Psoas muscle (tissue), 8 donors: ENCODE results near the gene ME3. TPM values are rescaled to one million over a fixed set of nuclear protein-coding genes. Genes with fewer than 3 reads are reported as not detected.
A peak's percentile ranks its signal among the peaks of the same experiment; 100 is the strongest.
"Not testable (repeated sequence)": the region's sequence is repeated elsewhere in the genome, so short reads cannot be mapped to it uniquely, and the experiment has no call there.

Source experiments
- ATAC-seq, 4 donors: fragments of 200-7000 bp; cut with Tn5 transposase; one replicate each; pipeline ENCODE4 v1.9.1; 2020; ENCODE audit warnings: moderate library complexity in 3 of 4, mild to moderate bottlenecking in 2 of 4
- DNase-seq, 2 donors: peaks; one replicate each; pipeline ENCODE4 v3.0.0-alpha.2; 2020
- H3K27ac ChIP-seq: fragments of 200-600 bp; one replicate; pipeline ENCODE4 v1.8.0; 2022
- H3K27me3 ChIP-seq, 3 donors: fragments of 200-600 bp in 1 of 3; one replicate each; pipeline versions ENCODE4 v1.6.1 to v1.8.0; 2013 to 2022; ENCODE audit warnings: low read length in 2 of 3, mild to moderate bottlenecking in 2 of 3, moderate library complexity in 1 of 3; ENCODE audit not compliant: insufficient read depth in 3 of 3
- H3K36me3 ChIP-seq, 2 donors: fragments of 200-600 bp in 1 of 2; one replicate each; pipeline versions ENCODE4 v1.6.1 to v1.8.0; 2013 to 2022; ENCODE audit warnings: low read depth in 1 of 2, mild to moderate bottlenecking in 1 of 2, moderate library complexity in 1 of 2; ENCODE audit not compliant: insufficient read depth in 1 of 2
- H3K4me1 ChIP-seq: fragments of 200-600 bp; one replicate; pipeline ENCODE4 v1.8.0; 2022
- H3K4me3 ChIP-seq: fragments of 200-600 bp; one replicate; pipeline ENCODE4 v1.8.0; 2022; ENCODE audit warnings: mild to moderate bottlenecking
- H3K9me3 ChIP-seq: fragments of 200-600 bp; one replicate; pipeline ENCODE4 v1.8.0; 2022
- WGBS, 3 donors: extraction: QIAGEN DNeasy Blood & Tissue Kit; methylation state at CpG; one replicate each; pipeline versions ENCODE4 v1.1.6 to v1.1.7; 2013; 5-methylcytosine and 5-hydroxymethylcytosine counted together
- intact Hi-C, 2 donors: fragments of 100-400 bp; cut with DNase I; formaldehyde crosslinking; loops; one replicate each; pipeline versions ENCODE4 v1.11.0 to v1.14.2; 2022
- polyA plus RNA-seq, 3 donors: library from polyadenylated mRNA; stranded (reverse); fragments of 200-250 nt; gene quantifications; one replicate each; pipeline ENCODE4 v1.2.3, GENCODE V29; 2013
- total RNA-seq, 4 donors: library from RNA; stranded (reverse); fragmentation: NEBNext Ultra II Directional in 2 of 4; extraction: Animal tissue kit (Norgen Biotek cat#: 25700) in 2 of 4; gene quantifications; one replicate each; pipeline versions ENCODE4 v1.2.1 to v1.2.4, GENCODE V29; 2021 to 2023
- TF ChIP-seq, protein P1 (sequence below): fragments of 200-600 bp; IDR thresholded peaks from one replicate; pipeline ENCODE4 v1.8.0; 2022; ENCODE audit warnings: antibody characterized with exemption
- donor health status: healthy with polysubstance abuse.
- donor health status: DM: no; HTN: no; CAD: no; lungs with moderate emphysema.
- donor health status: Bipolar disorder and iron deficiency.
- donor health status: healthy.
- donor health status: DM: yes; HTN: yes; CAD: no.
- donor health status: DM: no; HTN: no; CAD: no.
- donor health status: DM: no; HTN: no; CAD: no.
- donor health status: DM: yes; HTN: yes; CAD: no.

ME3 gene
- total and polyA plus RNA-seq, 7 donors = 5.1 to 19.5 (median 11.2) TPM

DNA sequence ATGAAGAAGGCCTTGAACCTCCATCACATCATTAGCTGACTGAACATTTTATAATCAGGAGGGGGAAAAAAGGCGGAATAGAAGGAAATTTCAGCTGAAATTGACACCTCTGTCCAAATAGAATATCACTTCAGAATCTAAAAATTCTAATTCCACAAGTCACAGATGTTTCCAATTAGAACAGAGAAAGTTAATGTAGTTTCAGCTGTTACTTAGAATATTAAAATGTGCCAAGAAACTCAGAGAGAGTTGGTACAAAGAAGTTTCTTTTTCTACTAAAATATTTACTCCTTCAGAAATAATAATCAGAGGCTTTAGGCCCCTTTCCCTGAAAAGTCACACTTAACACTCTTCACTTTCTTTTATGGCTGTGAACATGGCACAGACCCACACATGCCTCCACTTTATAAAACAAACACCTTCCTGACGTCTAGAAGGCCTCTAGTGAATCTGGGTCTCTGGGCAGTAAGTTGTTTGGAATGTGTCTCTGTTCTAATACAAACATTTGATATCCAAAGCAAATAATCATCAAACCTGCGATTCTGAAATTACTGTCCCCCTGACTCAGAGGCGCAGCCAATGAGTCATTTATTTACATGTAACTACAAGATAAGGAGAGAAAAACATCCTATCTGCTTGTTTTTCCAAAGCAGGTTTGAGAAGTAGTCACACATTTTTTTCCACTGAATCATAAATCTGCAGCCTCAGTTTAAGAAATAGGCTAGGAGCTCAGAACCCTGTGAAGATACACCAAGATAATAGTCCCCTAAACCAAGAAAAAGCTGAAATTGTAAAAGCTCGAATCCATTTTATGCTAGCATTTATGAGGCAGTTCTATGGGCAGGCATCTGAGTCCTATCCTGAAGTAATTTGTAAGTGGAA lies 148.4 kb downstream of the ME3 start:
- TF ChIP-seq, protein P1, sequence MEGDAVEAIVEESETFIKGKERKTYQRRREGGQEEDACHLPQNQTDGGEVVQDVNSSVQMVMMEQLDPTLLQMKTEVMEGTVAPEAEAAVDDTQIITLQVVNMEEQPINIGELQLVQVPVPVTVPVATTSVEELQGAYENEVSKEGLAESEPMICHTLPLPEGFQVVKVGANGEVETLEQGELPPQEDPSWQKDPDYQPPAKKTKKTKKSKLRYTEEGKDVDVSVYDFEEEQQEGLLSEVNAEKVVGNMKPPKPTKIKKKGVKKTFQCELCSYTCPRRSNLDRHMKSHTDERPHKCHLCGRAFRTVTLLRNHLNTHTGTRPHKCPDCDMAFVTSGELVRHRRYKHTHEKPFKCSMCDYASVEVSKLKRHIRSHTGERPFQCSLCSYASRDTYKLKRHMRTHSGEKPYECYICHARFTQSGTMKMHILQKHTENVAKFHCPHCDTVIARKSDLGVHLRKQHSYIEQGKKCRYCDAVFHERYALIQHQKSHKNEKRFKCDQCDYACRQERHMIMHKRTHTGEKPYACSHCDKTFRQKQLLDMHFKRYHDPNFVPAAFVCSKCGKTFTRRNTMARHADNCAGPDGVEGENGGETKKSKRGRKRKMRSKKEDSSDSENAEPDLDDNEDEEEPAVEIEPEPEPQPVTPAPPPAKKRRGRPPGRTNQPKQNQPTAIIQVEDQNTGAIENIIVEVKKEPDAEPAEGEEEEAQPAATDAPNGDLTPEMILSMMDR = no peak
- H3K36me3 ChIP-seq = no peaks in the 10 kb centered on the region
- intact Hi-C loops = no loop called here
- no peaks in the 10 kb centered on the region for H3K9me3 ChIP-seq
- WGBS, 3 donors = 57 to 64% (median 57%) methylated on average over 5 of the region's 5 CpGs
- H3K27ac ChIP-seq = no peak overlapping the region
- ATAC-seq (no peak), DNase-seq (no peak)
- peaks cover 16% of the 10 kb centered on the region for H3K4me1 ChIP-seq
- no peaks in the 10 kb centered on the region for H3K27me3 ChIP-seq
- H3K4me3 ChIP-seq = no peak overlapping the region

DNA sequence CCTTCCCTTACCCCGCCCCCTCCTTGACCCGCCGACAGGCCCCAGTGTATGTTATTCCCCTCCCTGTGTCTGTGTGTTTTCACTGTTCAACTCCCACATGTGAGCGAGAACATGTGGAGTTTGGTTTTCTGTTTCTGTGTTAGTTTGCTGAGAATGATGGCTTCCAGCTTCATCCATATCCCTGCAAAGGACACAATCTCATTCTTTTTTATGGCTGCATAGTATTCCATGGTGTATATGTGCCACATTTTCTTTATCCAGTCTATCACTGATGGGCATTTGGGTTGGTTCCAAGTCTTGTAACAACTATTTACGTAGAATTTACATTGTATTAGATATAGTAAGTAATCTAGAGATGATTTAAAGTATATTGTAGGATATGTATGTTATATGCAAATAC lies 149.9 kb downstream of the ME3 start:
- H3K36me3 ChIP-seq, ATAC-seq, H3K9me3 ChIP-seq, intact Hi-C loops, DNase-seq, H3K4me3 ChIP-seq, H3K27me3 ChIP-seq, H3K27ac ChIP-seq: not testable (repeated sequence)
- 96 to 99% (median 99%) methylated on average over 5 of the region's 5 CpGs for WGBS, 3 donors
- H3K4me1 ChIP-seq = peaks cover 19% of the 10 kb centered on the region

DNA sequence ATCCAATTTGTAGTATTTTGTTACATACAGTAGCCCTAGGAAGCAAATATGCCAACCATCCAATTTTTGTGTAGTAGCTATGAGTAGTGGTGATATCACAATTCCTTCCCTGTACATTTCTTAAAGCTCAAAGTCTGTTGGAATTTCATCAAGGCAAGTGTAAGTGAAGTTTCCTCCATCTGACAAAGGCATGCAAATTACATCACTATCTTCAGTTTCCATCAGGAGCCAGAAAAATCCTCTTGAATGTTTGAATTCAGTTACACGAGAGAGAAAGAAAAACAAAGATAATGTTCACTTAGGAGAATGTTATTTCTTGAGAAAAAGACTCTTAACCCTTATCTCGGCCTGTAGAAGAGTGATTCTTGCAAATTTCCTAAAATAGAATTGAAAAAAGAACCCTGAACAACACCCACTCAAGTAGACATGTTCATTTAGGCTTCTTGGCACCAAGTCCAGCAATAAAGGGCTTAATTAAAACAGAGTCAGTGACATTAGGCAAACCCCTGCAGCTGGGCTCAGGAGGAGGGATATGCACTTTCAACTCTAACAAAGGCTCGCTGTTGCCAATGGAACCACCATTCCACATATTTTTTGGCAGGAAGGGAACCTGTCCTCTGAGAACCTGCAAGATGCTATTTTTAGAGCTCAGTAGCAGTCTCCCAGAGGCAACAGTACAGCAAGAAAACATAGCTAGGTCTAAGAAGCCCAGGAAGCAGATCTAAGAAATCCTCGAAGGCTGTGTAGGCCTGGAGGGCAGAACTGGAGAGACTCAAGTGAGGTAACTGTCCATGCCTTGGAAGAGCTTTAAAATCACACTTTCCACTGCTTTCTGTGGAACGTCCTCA lies 153.1 kb downstream of the ME3 start:
- intact Hi-C loops = no loop called here
- ATAC-seq (peak; percentile 71 to 86 (median 77)), DNase-seq (no peak)
- Histone ChIP-seq H3K36me3 (no peaks in the 10 kb centered on the region), H3K9me3 (no peaks in the 10 kb centered on the region), H3K27me3 (no peaks in the 10 kb centered on the region), H3K27ac (peak overlapping the region; percentile 24), H3K4me3 (no peak overlapping the region), H3K4me1 (peaks cover 17% of the 10 kb centered on the region)
- WGBS, 3 donors = 20 to 35% (median 21%) methylated on average over 5 of the region's 5 CpGs
- TF ChIP-seq, protein P1 = no peak

DNA sequence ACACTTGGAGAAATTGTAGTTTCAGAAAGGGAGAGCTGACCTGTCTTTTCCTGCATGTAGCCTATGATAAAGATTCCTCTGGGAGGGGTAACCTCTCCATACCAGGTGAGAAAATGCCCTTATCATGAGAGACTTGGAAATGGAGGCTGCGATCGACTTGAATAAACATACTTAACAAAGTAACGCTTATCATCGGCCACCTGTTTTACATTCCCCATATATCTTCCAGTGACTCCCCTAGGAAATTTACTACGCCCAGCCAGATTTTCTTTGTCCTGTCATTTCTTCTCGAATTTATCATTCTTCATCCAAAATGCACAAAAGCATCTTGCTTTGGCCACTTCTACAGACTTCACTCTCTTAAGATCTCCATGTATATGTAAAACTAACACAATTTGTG lies 154.2 kb downstream of the ME3 start:
- H3K9me3 ChIP-seq = no peaks in the 10 kb centered on the region
- no peaks in the 10 kb centered on the region for H3K36me3 ChIP-seq
- WGBS, 3 donors = 68 to 83% (median 79%) methylated on average over 6 of the region's 6 CpGs
- peaks cover 17% of the 10 kb centered on the region for H3K4me1 ChIP-seq
- intact Hi-C loops = no loop called here
- no peak overlapping the region for H3K27ac ChIP-seq
- ATAC-seq (no peak), DNase-seq (no peak)
- no peak overlapping the region for H3K4me3 ChIP-seq
- TF ChIP-seq, protein P1 = no peak
- H3K27me3 ChIP-seq = no peaks in the 10 kb centered on the region

DNA sequence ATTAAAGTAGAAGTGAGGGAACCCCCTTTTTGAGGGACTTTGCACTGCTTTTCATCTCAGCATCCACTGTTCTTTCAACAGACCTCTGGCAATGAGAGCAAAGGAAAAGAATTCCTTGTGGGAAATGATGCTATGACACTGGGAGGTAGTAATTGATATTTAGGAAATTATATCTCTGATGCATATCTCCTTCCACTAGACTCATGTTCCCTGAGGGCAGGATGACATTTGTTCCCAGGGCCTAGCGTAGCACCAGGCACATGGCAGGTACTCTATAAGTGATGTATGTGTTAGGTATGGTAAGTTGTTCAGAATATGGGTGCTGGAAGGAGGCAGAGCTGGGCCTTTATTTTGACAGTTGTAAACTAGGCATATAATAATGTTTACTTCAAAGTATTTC lies 154.9 kb downstream of the ME3 start:
- Histone ChIP-seq H3K36me3 (no peaks in the 10 kb centered on the region), H3K9me3 (no peaks in the 10 kb centered on the region), H3K27me3 (no peaks in the 10 kb centered on the region), H3K4me1 (peaks cover 17% of the 10 kb centered on the region), H3K27ac (no peak overlapping the region), H3K4me3 (no peak overlapping the region)
- TF ChIP-seq, protein P1 = no peak
- 86 to 92% (median 91%) methylated on average over 1 of the region's 1 CpG for WGBS, 3 donors
- ATAC-seq (no peak), DNase-seq (no peak)
- intact Hi-C loops = no loop called here
